CD14-positive monocyte (primary cell): ENCODE measurements around the gene RNF26. TPM values are rescaled to one million over a fixed set of nuclear protein-coding genes. Genes with fewer than 3 reads are reported as not detected.
A peak's percentile ranks its signal among the peaks of the same experiment; 100 is the strongest.

ENCODE experiments used
- DNase-seq, 3 donors: peaks; one replicate each; pipeline ENCODE4 v3.0.0-alpha.2; 2011 to 2022
- H2AFZ ChIP-seq: 2 replicates; pipeline ENCODE4 v1.6.0; 2012; ENCODE audit warnings: mild to moderate bottlenecking, low read depth, low read length, inconsistent platforms; ENCODE audit not compliant: insufficient read depth, poor library complexity, severe bottlenecking
- H3K27ac ChIP-seq, 2 donors: 1 replicate in 1 of 2; 2 replicates in 1 of 2; pipeline ENCODE4 v1.5.1; 2012 to 2013; ENCODE audit warnings: low read length in 2 of 2, control low read depth in 1 of 2, inconsistent platforms in 1 of 2, low read depth in 1 of 2, mild to moderate bottlenecking in 1 of 2
- H3K27me3 ChIP-seq, 2 donors: one replicate each; pipeline versions ENCODE4 v1.6.0 to v1.6.1; 2011 to 2013; ENCODE audit warnings: low read length in 2 of 2; ENCODE audit not compliant: control insufficient read depth in 2 of 2, insufficient read depth in 2 of 2
- H3K36me3 ChIP-seq, 2 donors: replicated peaks in 1 of 2; 1 replicate in 1 of 2; 2 replicates in 1 of 2; pipeline versions ENCODE4 v1.5.1 to v1.6.1; 2012 to 2013; ENCODE audit warnings: low read length in 2 of 2, control low read depth in 1 of 2, inconsistent platforms in 1 of 2, mild to moderate bottlenecking in 1 of 2; ENCODE audit not compliant: insufficient read depth in 2 of 2, control insufficient read depth in 1 of 2
- H3K4me1 ChIP-seq, 2 donors: 1 replicate in 1 of 2; 2 replicates in 1 of 2; pipeline versions ENCODE4 v1.5.1 to v1.6.1; 2012 to 2013; ENCODE audit warnings: low read length in 2 of 2, control low read depth in 1 of 2, inconsistent platforms in 1 of 2, mild to moderate bottlenecking in 1 of 2, moderate library complexity in 1 of 2; ENCODE audit not compliant: insufficient read depth in 2 of 2, control insufficient read depth in 1 of 2
- H3K4me2 ChIP-seq: replicated peaks from 2 replicates; pipeline ENCODE3; 2012; ENCODE audit warnings: low read length, moderate library complexity, mild to moderate bottlenecking; ENCODE audit not compliant: poor library complexity, severe bottlenecking; ENCODE audit errors: extremely low read depth
- H3K4me3 ChIP-seq, 3 experiments: fragments of 200-600 bp in 1 of 3; sonication (generic) in 1 of 3; replicated peaks in 1 of 3; 1 replicate in 2 of 3; 2 replicates in 1 of 3; pipeline ENCODE4 v1.5.1; 2011 to 2013; ENCODE audit warnings: low read length in 3 of 3, mild to moderate bottlenecking in 3 of 3, control low read depth in 2 of 3, low read depth in 2 of 3, inconsistent platforms in 1 of 3, moderate library complexity in 1 of 3
- H3K79me2 ChIP-seq: 2 replicates; pipeline ENCODE4 v1.6.0; 2012; ENCODE audit warnings: mild to moderate bottlenecking, control low read depth, inconsistent platforms, low read length, moderate library complexity; ENCODE audit not compliant: insufficient read depth
- H3K9ac ChIP-seq: 2 replicates; pipeline ENCODE4 v1.6.0; 2017; ENCODE audit warnings: low read length, mild to moderate bottlenecking; ENCODE audit not compliant: insufficient read depth, poor library complexity, severe bottlenecking
- H3K9me3 ChIP-seq, 2 donors: replicated peaks in 1 of 2; 1 replicate in 1 of 2; 2 replicates in 1 of 2; pipeline versions ENCODE4 v1.5.1 to v1.6.1; 2012 to 2013; ENCODE audit warnings: low read length in 2 of 2, control low read depth in 1 of 2; ENCODE audit not compliant: control insufficient read depth in 1 of 2, insufficient read depth in 1 of 2
- H4K20me1 ChIP-seq: 2 replicates; pipeline ENCODE4 v1.6.0; 2012; ENCODE audit warnings: mild to moderate bottlenecking, low read length, control low read depth, moderate library complexity; ENCODE audit not compliant: insufficient read depth
- H3K27ac Mint-ChIP-seq, 7 donors: one replicate each; pipeline ENCODE4 v1.8.0; 2020; ENCODE audit warnings: mild to moderate bottlenecking in 7 of 7, mixed read lengths in 7 of 7, moderate library complexity in 6 of 7, inconsistent platforms in 2 of 7
- H3K27me3 Mint-ChIP-seq, 3 donors: one replicate each; pipeline ENCODE4 v1.8.0; 2021 to 2022; ENCODE audit warnings: low read depth in 3 of 3, mild to moderate bottlenecking in 3 of 3, mixed read lengths in 3 of 3, moderate library complexity in 3 of 3, inconsistent platforms in 1 of 3
- H3K36me3 Mint-ChIP-seq, 2 donors: one replicate each; pipeline ENCODE4 v1.8.0; 2020; ENCODE audit warnings: mixed read lengths in 2 of 2, inconsistent platforms in 1 of 2, mild to moderate bottlenecking in 1 of 2
- H3K4me1 Mint-ChIP-seq: one replicate; pipeline ENCODE4 v1.8.0; 2020; ENCODE audit warnings: mild to moderate bottlenecking, mixed read lengths
- H3K4me3 Mint-ChIP-seq, 2 donors: one replicate each; pipeline ENCODE4 v1.8.0; 2020; ENCODE audit warnings: mild to moderate bottlenecking in 2 of 2, mixed read lengths in 2 of 2, moderate library complexity in 1 of 2
- H3K9me3 Mint-ChIP-seq, 7 donors: one replicate each; pipeline ENCODE4 v1.8.0; 2020 to 2022; ENCODE audit warnings: mixed read lengths in 7 of 7, mild to moderate bottlenecking in 6 of 7, moderate library complexity in 6 of 7, inconsistent platforms in 2 of 7
- CTCF ChIP-seq: fragments of 200-600 bp; IDR thresholded peaks from one replicate; pipeline ENCODE4 v1.8.0; 2022; ENCODE audit warnings: antibody characterized with exemption, mild to moderate bottlenecking
- WGBS: methylation state at CpG from one replicate; pipeline ENCODE4 v1.1.5; 2013; ENCODE audit warnings: missing lambda C conversion rate; ENCODE audit not compliant: insufficient coverage; 5-methylcytosine and 5-hydroxymethylcytosine counted together
- intact Hi-C, 2 donors: fragments of 100-400 bp; cut with micrococcal nuclease; formaldehyde crosslinking; loops; one replicate each; pipeline versions ENCODE4 v1.15.0 to v1.15.1; 2023
- polyA plus RNA-seq, 3 donors: library from polyadenylated mRNA; depleted of rRNA in 1 of 3; unstranded in 2 of 3; stranded (reverse) in 1 of 3; fragments of 300-500 nt in 2 of 3; fragments of >200 nt in 1 of 3; fragmentation: Illumina TruSeq in 2 of 3; gene quantifications; 1 replicate in 2 of 3; 2 replicates in 1 of 3; pipeline ENCODE4 v1.2.3, GENCODE V29; 2012 to 2021

Gene RNF26
- polyA plus RNA-seq, 3 donors = 6.8 to 27.6 (median 20.5) TPM

- H3K9me3 ChIP-seq = no peaks in the 10 kb centered on the region
- Mint-ChIP-seq H3K36me3 (peaks cover 3 to 4% of the 10 kb centered on the region in 2 donors), H3K4me3 (peak overlapping the region; percentile 62 to 88), H3K27ac (peak overlapping the region in 1 of 7 donors; percentile 85), H3K27me3 (peaks cover 41 to 59% (median 49%) of the 10 kb centered on the region in 3 donors), H3K4me1 (peaks cover 13% of the 10 kb centered on the region), H3K9me3 (peaks cover 0 to 5% (median 3%) of the 10 kb centered on the region in 7 donors)
- DNase-seq = peak; percentile 37 to 60 (median 59)
- H3K4me1 ChIP-seq = peaks cover 7 to 14% of the 10 kb centered on the region in 2 donors
- peak overlapping the region; percentile 65 for H2AFZ ChIP-seq
- H3K4me2 ChIP-seq = peak overlapping the region; percentile 59
- peaks cover 28 to 37% of the 10 kb centered on the region in 2 donors for H3K27me3 ChIP-seq
- peak overlapping the region in 1 of 3 experiments; percentile 39 for H3K4me3 ChIP-seq
- no peaks in the 10 kb centered on the region for H4K20me1 ChIP-seq
- no peaks in the 10 kb centered on the region for H3K36me3 ChIP-seq
- no peaks in the 10 kb centered on the region for H3K79me2 ChIP-seq
- peak overlapping the region; percentile 21 for H3K9ac ChIP-seq
- 2% methylated on average over 77 of the region's 88 CpGs for WGBS
- intact Hi-C loops = no loop called here
- no peak for TF ChIP-seq CTCF
- H3K27ac ChIP-seq = no peak overlapping the region
Measured at GRCh38 chr11:119363851-119364590, 29.7 kb downstream of the RNF26 start.

DNA sequence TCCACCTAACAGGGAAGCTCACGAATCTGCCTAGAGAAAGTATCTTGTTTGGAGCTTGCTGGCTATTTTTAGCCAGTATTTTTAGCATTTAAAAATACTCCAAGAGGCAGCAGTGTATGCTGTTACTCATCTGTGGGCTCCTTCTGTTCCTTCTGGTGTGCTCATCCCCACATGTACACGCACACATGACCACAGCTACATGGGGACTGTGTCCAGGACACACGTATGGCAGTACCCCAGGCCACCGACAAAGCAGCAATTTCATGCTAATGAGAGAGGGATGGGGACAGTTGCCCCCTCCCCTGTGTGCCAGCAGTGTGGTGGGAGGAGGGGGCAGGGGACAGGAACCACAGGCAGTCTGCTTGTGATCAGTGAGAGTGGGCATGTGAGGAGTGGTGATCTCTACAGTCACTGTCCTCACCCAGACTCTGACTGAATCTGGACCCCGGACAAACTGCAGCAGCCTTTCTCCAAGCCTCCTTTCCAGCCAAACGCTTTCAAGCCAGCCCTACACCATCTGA lies 30.8 kb downstream of the RNF26 start:
- H3K36me3 ChIP-seq = no peaks in the 10 kb centered on the region
- Mint-ChIP-seq H3K27ac (peak overlapping the region in 1 of 7 donors; percentile 54), H3K4me1 (peaks cover 8% of the 10 kb centered on the region), H3K9me3 (peaks cover 0 to 5% (median 3%) of the 10 kb centered on the region in 7 donors), H3K4me3 (peak overlapping the region in 1 of 2 donors; percentile 88), H3K36me3 (peaks cover 3 to 4% of the 10 kb centered on the region in 2 donors), H3K27me3 (peaks cover 43 to 59% (median 49%) of the 10 kb centered on the region in 3 donors)
- 99% methylated on average over 4 of the region's 6 CpGs for WGBS
- no peaks in the 10 kb centered on the region for H3K79me2 ChIP-seq
- peaks cover 28 to 37% of the 10 kb centered on the region in 2 donors for H3K27me3 ChIP-seq
- no peak for TF ChIP-seq CTCF
- no peaks in the 10 kb centered on the region for H3K9me3 ChIP-seq
- H4K20me1 ChIP-seq = no peaks in the 10 kb centered on the region
- H2AFZ ChIP-seq = no peak overlapping the region
- H3K27ac ChIP-seq = no peak overlapping the region
- no peak overlapping the region for H3K4me2 ChIP-seq
- peaks cover 7 to 14% of the 10 kb centered on the region in 2 donors for H3K4me1 ChIP-seq
- intact Hi-C loops = no loop called here
- DNase-seq = no peak
- H3K9ac ChIP-seq = no peak overlapping the region
- H3K4me3 ChIP-seq = no peak overlapping the region
